ENCODE results near the gene FRMD4A. TPM values are rescaled to one million over a fixed set of nuclear protein-coding genes. Genes with fewer than 3 reads are reported as not detected.

The FRMD4A gene
- total RNA-seq, 1 experiment from 2014 or later = 0.23 TPM

DNA sequence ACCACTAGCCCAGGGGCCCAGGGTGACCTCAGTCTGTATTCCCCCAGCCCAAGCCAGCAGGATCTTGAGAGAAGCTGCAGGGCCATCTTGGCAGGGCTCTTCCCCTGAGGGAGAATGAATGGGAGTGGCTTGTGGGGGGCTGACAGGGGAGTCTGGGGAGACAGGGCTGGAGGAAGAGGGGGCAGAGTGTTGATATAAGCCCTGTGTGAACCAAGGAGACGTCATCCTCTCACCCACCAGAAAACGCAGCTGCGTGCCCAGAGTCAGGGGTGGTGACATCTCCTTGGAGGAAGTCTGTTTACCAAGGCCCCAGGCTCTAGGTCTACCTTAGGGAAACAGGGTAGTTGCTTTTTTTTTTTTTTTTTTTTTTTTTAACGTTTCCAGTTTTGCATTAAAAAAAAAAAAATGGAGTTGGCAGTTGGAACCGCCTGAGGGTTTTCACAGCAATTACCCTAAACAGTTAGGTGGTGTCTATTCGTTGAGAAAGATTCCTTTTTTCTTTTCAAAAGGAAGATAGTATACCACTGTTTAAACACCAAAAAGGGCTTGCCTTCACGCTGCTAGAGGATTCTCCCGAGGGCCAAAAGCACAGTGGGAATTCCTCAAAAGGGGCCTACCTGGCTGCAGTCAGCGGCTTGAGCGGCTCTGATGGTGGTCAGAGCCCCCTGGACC lies 630.1 kb downstream of the FRMD4A start:
- BruUV-seq (replicated peaks) = no TSS peak
- DNase-seq (ENCODE audit: unreplicated experiment) = no peak
- H3K9me3 Mint-ChIP-seq (ENCODE audit: unreplicated experiment) = no peaks in the 10 kb centered on the region
- H3K4me3 Mint-ChIP-seq (ENCODE audit: unreplicated experiment) = no peak overlapping the region
- ChIA-PET CTCF (no interaction called here), POLR2A (no interaction called here)
- intact Hi-C loops (cut with micrococcal nuclease) = no loop called here
- H3K4me1 Mint-ChIP-seq (ENCODE audit: insufficient read depth, unreplicated experiment) = no peaks in the 10 kb centered on the region
- no peak overlapping the region for H3K27ac Mint-ChIP-seq (ENCODE audit: low read depth, unreplicated experiment)
- H3K36me3 Mint-ChIP-seq (ENCODE audit: insufficient read depth, unreplicated experiment) = peaks cover 4% of the 10 kb centered on the region
- TF ChIP-seq, protein P1, sequence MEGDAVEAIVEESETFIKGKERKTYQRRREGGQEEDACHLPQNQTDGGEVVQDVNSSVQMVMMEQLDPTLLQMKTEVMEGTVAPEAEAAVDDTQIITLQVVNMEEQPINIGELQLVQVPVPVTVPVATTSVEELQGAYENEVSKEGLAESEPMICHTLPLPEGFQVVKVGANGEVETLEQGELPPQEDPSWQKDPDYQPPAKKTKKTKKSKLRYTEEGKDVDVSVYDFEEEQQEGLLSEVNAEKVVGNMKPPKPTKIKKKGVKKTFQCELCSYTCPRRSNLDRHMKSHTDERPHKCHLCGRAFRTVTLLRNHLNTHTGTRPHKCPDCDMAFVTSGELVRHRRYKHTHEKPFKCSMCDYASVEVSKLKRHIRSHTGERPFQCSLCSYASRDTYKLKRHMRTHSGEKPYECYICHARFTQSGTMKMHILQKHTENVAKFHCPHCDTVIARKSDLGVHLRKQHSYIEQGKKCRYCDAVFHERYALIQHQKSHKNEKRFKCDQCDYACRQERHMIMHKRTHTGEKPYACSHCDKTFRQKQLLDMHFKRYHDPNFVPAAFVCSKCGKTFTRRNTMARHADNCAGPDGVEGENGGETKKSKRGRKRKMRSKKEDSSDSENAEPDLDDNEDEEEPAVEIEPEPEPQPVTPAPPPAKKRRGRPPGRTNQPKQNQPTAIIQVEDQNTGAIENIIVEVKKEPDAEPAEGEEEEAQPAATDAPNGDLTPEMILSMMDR (IDR thresholded peaks at IDR 0.05; ENCODE audit: unreplicated experiment) = no peak
- H3K27me3 Mint-ChIP-seq (ENCODE audit: insufficient read depth, unreplicated experiment) = no peaks in the 10 kb centered on the region

GRCh38 chr10:13699216-13699615 lies 631.5 kb downstream of the FRMD4A start:
- CTCF ChIA-PET = interaction anchor here (0.6 kb wide), 1 partner anchor 493 kb away, joined by 3 read pairs; no protein-coding TSS in a partner anchor
- peaks cover 4% of the 10 kb centered on the region for H3K36me3 Mint-ChIP-seq (ENCODE audit: insufficient read depth, unreplicated experiment)

DNA sequence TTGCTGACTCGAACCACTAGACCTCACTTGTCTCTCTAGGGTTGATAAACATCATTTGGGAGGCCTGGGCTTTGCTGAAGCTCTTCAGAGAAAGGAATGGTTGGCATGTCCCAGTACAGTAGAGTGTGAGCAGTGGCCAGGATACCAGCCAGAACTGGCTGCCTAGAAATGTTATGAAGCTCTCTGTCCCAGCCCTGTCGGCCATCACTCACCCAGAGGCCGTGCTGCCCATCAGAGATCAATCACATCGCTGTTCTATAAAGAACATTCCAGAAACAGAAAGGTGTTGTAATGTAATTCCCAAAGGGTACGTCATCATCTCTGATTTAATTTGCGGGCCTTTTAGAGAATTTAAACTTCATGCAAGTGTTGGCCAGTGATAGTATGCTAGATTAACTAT lies 632.5 kb downstream of the FRMD4A start:
- POLR2A ChIA-PET = no interaction called here
- H3K4me3 Mint-ChIP-seq (ENCODE audit: unreplicated experiment) = no peak overlapping the region
- BruUV-seq (replicated peaks) = no TSS peak
- H3K36me3 Mint-ChIP-seq (ENCODE audit: insufficient read depth, unreplicated experiment) = peaks cover 4% of the 10 kb centered on the region
- DNase-seq (ENCODE audit: unreplicated experiment) = peak; percentile 55
- H3K4me1 Mint-ChIP-seq (ENCODE audit: insufficient read depth, unreplicated experiment) = no peaks in the 10 kb centered on the region
- CTCF ChIA-PET = interaction anchor here (0.5 to 1.5 kb wide), 6 partner anchors 10 to 1417 kb away, joined by 3 to 5 read pairs (median 4); no protein-coding TSS in a partner anchor
- no peak overlapping the region for H3K27ac Mint-ChIP-seq (ENCODE audit: low read depth, unreplicated experiment)
- intact Hi-C loops (cut with micrococcal nuclease) = no loop called here
- TF ChIP-seq, protein P1 (IDR thresholded peaks at IDR 0.05; ENCODE audit: unreplicated experiment) = no peak
- H3K27me3 Mint-ChIP-seq (ENCODE audit: insufficient read depth, unreplicated experiment) = no peaks in the 10 kb centered on the region
- no peaks in the 10 kb centered on the region for H3K9me3 Mint-ChIP-seq (ENCODE audit: unreplicated experiment)

More at GRCh38 chr10:13699216-13699615, 631.5 kb downstream of the FRMD4A start:
- BruUV-seq (replicated peaks) = no TSS peak
- POLR2A ChIA-PET = no interaction called here
- Mint-ChIP-seq H3K4me1 (ENCODE audit: insufficient read depth, unreplicated experiment) (no peaks in the 10 kb centered on the region), H3K4me3 (ENCODE audit: unreplicated experiment) (no peak overlapping the region), H3K27ac (ENCODE audit: low read depth, unreplicated experiment) (no peak overlapping the region), H3K27me3 (ENCODE audit: insufficient read depth, unreplicated experiment) (no peaks in the 10 kb centered on the region), H3K9me3 (ENCODE audit: unreplicated experiment) (no peaks in the 10 kb centered on the region)
- no peak for DNase-seq (ENCODE audit: unreplicated experiment)
- intact Hi-C loops (cut with micrococcal nuclease) = no loop called here
- TF ChIP-seq, protein P1 (IDR thresholded peaks at IDR 0.05; ENCODE audit: unreplicated experiment) = no peak

DNA sequence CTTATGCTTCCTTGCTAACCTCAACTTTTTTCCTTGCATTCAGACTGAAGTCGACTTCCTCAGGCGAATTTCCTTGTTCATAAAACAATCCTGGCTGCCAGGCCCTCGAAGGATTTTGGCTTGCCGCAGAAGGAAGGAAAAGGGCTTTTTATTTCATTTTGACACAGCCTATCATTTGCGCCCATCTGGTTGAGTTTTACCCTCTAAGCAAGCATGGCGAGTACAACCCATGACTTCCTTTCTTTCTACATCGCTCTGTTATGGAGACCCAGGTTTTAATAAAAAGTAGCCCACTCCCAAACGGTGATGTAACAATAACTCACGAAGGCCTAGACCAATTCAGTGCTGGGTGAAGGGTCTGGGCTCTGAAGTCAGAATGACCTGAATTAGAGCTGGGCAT lies 634.7 kb downstream of the FRMD4A start:
- Mint-ChIP-seq H3K4me3 (ENCODE audit: unreplicated experiment) (no peak overlapping the region), H3K27me3 (ENCODE audit: insufficient read depth, unreplicated experiment) (no peaks in the 10 kb centered on the region), H3K27ac (ENCODE audit: low read depth, unreplicated experiment) (no peak overlapping the region), H3K9me3 (ENCODE audit: unreplicated experiment) (no peaks in the 10 kb centered on the region), H3K4me1 (ENCODE audit: insufficient read depth, unreplicated experiment) (no peaks in the 10 kb centered on the region), H3K36me3 (ENCODE audit: insufficient read depth, unreplicated experiment) (no peaks in the 10 kb centered on the region)
- DNase-seq (ENCODE audit: unreplicated experiment) = no peak
- CTCF ChIA-PET = interaction anchor here (0.6 kb wide), 1 partner anchor 28 kb away, joined by 3 read pairs; no protein-coding TSS in a partner anchor
- TF ChIP-seq, protein P1 (IDR thresholded peaks at IDR 0.05; ENCODE audit: unreplicated experiment) = no peak
- intact Hi-C loops (cut with micrococcal nuclease) = no loop called here
- BruUV-seq (replicated peaks) = no TSS peak
- POLR2A ChIA-PET = no interaction called here

Measured in MCF 10A (cell line).